ENCODE results near the gene GPR32.
"Not testable (repeated sequence)": the region's sequence is repeated elsewhere in the genome, so short reads cannot be mapped to it uniquely, and the experiment has no call there.

GPR32 gene

DNA sequence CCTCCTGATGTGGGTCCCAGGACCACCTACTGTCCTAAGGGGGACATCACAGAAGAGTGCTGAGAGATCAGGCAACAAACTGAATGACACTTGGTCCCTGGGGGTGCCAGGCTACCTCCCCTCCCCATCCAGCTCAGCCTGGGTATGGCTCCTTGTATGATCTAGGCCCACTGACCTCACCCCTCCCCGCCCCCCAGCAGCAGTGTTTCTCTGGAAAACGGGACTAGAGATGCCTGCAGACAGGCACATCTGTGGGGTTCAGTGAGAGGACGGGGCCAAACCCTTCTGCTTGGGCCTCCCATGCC is 29.2 kb downstream of the GPR32 start:
- DNase-seq (ENCODE audit: low read depth in 2 of 2) = no peak

DNA sequence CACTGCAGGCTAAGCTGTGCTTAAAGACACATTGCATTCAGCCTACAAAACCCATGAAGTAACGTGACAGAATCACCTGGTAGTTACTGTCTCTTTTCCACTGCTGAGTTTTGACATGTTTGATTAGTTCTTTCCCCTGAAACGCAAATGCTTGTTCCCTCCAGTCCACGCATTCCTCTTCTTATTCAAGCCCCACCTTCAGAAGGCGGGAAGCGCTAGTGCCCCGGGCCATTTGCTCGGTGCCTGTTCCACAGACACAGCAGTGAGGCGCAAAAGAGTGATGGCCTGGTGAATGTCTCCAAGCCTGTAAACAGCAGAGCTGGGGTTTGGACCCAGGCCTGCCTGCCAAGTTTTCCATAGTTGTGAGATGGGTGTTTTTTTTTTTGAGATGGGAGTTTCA is 30.8 kb downstream of the GPR32 start:
- no peak for DNase-seq (ENCODE audit: low read depth in 2 of 2)

DNA sequence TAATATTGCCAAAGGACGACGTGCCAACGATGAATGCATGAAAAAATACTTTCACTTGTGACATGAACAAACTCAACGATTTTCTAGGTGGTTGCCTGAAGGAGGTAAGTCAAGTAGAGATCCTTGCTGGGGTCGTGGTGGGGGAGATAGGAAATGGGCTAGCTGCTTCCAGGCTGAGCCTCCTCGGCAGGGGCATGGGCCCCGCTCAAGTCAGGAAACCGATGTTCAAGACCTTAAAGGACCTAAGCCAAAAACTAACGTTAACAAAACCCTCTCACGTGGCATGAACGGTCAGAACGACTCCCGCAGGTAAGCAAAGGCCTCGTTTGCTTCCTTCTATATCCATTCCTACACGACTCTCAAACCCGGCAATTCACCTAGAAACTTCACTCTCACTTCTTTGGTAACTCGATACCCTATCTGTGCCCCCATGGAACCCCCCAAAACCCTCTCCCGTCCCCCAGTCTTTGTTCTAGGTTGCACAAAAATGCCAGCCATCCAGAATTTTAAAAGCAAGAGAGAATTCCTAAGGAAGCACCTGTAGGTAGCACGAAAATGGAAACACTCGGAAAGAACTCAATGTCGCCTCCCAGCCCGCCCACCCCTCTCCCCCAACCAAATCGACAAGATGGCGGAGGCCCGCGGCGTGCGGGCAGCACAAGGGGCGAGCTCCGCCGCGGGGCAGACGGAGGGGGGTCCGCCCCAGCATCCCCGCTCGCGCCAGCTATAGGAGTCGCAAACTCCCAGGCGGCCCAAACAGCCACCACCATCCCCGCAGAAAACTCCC is 33.6 kb downstream of the GPR32 start:
- DNase-seq (ENCODE audit: low read depth in 2 of 2) = peak in 1 of 2 donors; percentile 29

DNA sequence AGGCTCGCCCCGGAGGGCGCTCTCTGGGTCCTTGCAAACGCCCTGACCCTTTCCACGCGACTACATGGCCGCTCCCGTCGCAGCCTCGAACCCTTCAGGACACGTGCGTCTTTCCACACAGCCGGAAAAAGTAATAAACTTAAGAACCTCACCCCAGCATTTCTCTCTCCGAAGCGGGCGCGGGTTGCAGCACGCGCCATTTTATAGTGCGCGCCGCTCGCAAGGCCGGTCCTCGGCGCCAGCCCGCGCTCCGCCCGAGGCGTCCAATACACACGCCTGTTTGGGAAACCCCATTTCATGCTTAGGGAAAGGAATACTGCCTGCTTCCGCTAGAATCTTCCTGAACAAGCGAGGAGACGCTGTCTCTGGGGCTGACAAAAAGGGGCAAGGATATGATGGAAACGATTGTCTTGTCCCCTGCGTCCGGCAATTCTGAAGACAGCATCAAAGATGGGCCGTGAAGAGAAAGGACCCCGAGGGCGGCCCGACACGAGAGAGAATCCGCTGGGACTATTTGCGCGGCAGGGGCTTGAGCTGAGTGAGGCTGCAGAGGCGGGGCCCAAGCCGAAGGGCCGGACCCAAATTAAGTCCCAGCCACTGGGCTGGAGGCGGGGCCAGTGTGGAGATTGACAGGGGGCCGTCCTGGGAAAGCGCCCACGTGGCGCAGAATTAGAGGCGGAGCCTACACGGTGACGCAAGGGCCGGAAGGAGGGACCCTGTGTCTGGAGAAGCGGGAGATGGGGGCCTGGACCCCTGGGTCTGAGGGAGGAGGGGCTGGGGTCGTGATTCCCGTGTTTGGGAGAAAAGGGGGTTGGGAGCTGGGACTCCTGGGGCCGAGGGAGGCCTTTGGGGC is 34.4 kb downstream of the GPR32 start:
- DNase-seq (ENCODE audit: low read depth in 2 of 2) = peak; percentile 97 to 98

DNA sequence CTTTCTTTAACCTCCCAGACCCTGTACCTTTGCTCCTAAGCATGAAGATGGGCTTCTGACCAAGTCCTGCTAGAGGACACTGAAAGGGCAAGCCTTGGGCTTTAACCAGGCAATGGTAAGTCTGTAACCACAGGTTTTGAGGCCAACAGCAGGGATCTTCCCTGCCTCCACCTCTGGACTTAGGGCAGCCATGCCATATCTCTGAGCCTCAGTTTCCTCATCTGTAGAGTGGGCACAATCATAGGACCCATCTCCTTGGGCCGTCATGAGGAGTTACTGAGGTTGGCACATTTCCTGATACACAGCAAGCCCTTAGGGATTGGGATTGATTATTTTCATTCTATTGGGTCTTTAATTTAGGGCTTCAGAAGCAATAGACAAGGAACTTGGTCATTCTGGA is 38.6 kb downstream of the GPR32 start:
- no peak for DNase-seq (ENCODE audit: low read depth in 2 of 2)

DNA sequence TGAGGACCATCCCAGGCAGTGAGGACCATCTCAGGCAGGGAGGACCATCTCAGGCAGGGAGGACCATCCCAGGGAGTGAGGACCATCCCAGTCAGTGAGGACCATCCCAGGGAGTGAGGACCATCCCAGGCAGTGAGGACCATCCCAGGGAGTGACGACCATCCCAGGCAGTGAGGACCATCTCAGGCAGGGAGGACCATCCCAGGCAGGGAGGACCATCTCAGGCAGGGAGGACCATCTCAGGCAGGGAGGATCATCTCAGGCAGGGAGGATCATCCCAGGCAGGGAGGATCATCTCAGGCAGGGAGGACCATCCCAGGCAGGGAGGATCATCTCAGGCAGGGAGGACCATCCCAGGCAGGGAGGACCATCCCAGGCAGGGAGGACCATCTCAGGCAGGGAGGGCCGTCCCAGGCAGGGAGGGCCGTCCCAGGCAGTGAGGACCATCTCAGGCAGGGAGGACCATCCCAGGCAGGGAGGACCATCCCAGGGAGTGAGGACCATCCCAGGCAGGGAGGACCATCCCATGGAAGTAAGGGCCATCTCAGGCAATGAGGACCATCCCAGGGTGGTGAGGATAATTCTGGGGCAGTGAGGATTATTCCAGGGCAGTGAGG is 41.5 kb downstream of the GPR32 start:
- DNase-seq (ENCODE audit: low read depth in 2 of 2) = not testable (repeated sequence)

DNA sequence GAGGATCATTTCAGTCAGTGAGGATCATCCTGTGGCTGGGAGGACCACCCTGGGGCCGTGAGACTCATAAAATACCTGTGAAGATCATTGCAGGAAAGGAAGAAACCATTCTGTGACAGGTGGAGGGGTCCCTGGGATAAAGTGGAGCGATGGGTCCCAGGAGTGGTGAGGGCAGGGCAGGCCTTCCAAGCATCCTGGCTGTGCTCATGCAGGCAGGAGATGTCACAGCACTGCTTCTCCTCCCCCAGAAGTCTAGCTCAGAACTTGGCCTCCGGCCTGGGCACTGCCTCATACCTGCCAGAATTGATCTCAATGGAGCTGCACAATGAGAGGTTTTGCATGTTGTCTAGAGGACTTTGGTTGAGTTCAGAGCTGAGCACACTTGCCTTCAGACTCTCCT is 42.2 kb downstream of the GPR32 start:
- no peak for DNase-seq (ENCODE audit: low read depth in 2 of 2)

DNA sequence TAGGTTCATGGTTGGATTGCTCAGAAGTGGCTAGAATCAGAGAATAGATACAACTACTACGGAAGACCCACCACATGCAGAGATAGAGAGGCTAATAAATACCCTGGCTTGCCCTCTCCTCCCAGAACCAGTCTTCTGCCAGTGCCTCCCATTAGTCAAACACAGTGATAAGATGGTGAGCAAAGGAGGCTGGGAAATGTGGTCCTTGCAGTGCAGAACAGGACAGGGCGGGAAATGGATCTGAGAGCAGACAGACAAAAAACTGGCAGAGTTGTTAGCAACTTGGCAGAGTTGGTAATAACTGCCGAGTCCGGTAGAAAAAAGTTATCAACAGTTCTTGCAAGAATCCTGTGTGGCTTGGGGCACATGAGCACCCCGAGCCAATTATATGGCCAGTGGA is 44.6 kb downstream of the GPR32 start:
- DNase-seq (ENCODE audit: low read depth in 2 of 2) = no peak

DNA sequence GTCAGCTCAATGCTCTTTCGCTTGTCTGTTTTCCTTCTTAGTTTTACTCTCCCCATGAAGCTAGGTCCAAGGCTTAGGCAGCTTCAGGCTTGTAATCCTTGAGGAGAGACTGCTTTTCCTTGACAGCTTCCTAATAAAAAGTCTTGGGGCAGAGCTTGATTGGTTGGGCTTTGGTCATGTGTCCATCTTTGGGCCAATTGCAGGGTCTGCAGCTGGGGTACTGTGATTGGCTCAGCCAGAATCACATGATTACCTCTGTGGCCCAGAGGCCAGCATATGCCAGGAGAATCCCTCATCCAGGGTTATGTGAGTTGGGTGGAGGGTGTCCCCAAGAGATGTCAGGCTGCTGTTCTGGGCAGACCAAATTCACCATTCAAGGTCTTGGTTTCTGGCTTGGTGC is 45.2 kb downstream of the GPR32 start:
- DNase-seq (ENCODE audit: low read depth in 2 of 2) = no peak

DNA sequence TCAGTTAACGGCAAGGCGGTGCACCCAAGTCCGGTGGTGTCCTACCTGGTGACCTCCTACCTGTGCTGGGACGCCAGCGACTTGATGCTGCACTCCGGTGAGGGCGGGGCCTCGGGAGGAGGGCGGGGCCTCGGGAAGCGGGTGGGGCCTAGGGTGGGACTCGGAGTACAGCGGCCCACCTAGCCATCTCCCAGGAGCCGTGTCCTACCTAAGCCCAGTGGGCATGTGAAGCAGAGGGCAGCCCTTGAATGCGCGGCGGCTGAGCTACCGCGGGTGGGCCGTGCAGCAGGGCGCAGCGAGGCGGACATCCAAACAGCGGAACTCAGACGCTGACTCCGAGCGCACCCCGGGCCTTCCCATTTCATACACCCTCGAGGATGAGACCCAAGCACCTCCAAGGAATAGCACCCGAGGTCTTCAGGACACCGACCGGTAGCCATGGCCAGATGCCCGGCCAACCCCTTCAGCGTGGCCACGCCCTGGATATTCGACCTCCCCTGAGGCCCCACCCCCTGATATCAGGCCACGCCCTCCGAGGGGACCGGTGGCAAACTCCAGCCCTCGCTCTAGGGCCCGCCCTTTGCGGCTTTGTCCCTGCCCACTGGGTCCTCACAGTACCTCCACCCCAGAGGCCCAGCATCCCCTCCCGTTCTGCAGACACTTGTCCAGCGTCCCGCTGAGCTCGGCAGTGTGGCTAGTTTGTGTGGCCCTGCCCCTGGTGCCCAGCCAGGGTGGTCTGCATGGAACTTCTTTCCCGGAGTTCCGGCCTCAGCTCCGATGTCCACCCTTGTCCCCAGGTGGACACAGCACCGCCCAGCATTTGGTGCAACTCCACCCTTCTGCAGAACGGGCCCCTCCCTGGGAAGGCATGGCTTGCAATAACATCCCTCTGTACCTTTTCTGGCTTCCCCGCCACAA is 47.9 kb downstream of the GPR32 start:
- no peak for DNase-seq (ENCODE audit: low read depth in 2 of 2)

DNA sequence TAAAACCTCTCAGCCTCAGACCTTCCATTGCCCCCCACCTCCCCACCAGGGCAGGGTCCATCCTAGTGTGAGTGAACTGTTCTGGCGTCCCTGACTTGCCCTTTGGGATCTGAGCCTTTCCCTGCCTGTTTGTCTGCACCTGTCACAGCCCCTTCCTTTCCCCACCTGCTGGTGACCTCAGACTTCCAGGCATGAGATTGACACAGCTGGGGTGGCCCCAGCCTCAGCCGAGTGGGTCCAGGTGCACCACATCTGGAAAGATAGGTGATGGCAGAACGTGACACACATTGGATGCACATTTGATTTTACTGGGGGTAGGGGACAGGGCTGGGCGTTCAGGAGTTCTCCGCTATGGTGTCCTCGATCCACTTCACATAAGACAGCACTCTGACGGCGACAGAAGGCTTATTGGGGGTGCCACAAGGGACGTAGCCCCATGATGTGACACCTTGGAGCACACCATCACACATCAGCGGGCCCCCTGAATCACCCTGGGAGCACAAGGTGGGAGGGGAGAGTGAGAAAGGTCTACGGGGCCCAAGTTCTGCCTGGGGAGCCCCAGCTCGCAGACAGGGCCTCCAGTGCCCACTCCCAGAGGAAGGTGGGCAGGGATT is 48.7 kb downstream of the GPR32 start:
- DNase-seq (ENCODE audit: low read depth in 2 of 2) = no peak

DNA sequence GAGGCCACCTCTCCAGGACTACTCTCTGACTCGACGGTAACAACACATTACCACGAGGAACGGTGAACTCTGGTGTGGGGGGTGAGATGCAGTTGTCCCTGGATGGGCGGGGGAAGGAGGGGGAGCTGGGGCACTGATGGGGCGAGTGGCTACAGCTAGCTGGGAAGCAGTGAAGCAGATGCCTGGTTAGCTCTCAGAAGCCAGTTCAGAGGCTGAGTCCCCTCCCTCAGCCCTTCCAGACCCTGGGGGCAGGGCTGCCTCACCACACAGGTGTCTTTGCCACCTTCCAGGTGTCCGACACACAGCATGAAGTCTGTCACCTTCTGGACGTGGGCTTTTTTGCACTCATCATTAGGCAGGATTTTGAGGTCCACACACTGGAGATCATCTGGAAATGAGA is 49.4 kb downstream of the GPR32 start:
- DNase-seq (ENCODE audit: low read depth in 2 of 2) = no peak

DNA sequence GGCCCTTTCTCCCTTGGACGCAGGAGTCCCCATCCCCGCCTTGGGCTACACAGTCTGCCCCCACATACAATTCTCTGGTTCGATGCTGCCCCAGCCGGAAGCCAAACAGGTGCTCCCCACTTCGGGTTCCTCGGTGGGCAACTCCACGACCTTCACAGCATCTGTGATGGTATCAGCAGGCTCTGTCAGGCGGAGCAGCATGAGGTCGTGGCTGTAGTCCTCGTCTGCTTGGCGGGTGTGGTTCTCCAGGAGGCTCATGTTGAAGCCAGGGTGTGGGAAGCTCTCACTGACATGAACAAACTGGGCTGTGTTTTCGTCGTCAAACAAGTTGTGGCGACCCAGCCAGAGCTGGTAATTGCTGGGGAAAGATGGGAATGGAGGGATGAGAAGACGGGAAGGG is 49.8 kb downstream of the GPR32 start:
- DNase-seq (ENCODE audit: low read depth in 2 of 2) = no peak

DNA sequence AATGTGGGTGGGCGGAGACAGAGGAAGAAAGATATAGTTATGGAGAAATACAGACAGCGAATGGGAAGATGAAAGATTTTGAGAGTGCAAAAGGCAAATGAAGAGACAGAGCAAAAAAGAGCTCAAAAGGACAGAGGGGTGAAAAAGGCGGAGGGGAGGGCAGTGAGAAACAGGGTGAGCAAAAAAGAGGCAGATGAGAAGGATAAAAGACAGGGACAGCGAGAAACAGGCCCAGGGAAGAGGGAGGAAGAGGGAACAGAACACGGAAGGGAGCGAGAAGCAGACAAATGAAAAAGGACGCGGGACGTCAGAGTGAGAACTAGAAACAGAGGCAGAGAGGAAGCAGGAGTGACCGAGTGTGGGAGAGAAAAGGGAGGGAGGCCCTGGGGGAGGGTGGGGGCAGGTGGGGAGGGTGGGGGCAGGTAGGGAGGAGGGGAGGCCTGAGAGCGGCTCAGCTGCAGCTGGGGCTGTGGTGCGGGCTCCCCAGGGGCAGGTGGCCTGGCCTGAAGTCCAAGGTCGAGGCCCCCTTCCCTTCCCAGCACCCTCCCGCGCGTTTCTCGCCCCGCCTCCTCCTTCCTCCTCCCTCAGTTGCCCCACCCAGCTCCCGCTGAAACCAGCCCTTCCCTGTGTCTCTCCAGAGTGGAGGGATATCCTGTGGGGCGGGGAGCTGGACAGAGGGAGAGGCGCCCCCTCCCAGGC is 50.4 kb downstream of the GPR32 start:
- DNase-seq (ENCODE audit: low read depth in 2 of 2) = no peak

DNA sequence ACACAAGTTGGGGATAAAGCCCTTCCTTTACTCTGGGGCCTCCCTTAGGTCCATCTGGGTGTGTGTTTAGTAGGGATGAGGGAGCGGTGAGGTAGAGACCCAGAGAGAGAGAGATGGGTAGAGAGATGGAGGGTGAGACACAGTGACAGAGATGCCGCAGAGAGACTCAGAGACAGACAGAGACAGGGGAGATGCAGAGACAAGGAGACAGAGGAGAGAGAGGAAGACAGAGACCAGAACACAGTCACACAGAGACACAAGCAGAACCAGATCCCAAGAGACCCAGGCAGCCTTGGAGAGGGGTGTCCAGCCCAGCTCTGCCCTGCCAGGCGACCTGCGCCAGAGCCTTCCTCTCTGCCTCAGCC is 51.0 kb downstream of the GPR32 start:
- no peak for DNase-seq (ENCODE audit: low read depth in 2 of 2)
